WI38 (cell line): Measurements from ENCODE around the gene PRDM4.
A peak's percentile ranks its signal among the peaks of the same experiment; 100 is the strongest.

Source experiments
- H3K4me3 ChIP-seq: 2 replicates; pipeline ENCODE4 v1.5.1; 2011; ENCODE audit warnings: low read depth, mild to moderate bottlenecking, control low read depth, low read length
- TF ChIP-seq, protein P1 (sequence below): IDR thresholded peaks from 2 replicates; pipeline ENCODE4 v1.5.1; 2012; ENCODE audit warnings: low read depth, mild to moderate bottlenecking, control low read depth, low read length

The PRDM4 gene

DNA sequence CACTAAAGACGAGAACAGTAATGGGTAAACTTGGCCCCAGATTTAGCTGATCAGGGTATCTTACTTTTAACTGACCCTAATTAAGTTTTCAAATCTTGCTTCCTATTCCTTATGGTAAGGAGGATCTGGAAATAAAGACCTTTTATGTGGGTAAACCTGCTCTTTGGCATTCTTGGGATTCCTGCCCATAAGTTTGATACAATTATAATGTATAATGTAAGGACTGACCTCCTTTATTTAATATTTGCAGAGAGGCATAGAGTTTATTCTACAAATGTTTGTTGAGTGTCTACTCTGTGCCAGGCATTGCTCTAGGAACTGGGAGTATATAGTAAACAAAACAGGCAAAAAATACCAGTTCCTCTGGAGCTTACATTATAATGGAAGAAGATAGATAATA is 4.4 kb upstream of the PRDM4 start:
- TF ChIP-seq, protein P1, sequence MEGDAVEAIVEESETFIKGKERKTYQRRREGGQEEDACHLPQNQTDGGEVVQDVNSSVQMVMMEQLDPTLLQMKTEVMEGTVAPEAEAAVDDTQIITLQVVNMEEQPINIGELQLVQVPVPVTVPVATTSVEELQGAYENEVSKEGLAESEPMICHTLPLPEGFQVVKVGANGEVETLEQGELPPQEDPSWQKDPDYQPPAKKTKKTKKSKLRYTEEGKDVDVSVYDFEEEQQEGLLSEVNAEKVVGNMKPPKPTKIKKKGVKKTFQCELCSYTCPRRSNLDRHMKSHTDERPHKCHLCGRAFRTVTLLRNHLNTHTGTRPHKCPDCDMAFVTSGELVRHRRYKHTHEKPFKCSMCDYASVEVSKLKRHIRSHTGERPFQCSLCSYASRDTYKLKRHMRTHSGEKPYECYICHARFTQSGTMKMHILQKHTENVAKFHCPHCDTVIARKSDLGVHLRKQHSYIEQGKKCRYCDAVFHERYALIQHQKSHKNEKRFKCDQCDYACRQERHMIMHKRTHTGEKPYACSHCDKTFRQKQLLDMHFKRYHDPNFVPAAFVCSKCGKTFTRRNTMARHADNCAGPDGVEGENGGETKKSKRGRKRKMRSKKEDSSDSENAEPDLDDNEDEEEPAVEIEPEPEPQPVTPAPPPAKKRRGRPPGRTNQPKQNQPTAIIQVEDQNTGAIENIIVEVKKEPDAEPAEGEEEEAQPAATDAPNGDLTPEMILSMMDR, result no peak
- no peak overlapping the region for H3K4me3 ChIP-seq

DNA sequence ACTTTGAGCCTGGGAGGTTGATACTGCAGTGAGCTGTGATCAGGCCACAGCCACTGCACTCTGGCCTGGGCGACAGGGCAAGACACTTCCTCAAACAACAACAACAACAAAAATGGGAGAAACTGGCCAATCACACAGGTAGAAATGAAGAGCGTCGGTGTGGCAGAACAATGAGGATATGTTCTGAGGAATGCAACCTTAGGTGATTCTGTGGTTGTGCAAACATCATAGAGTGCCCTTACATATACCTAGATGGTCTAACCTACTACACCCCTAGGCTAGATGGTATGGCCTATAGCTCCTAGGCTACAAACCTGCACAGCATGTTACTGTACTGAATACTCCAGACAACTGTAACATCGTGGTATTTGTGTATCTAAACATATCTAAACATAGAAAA is 3.7 kb upstream of the PRDM4 start:
- no peak overlapping the region for H3K4me3 ChIP-seq
- TF ChIP-seq, protein P1, result no peak

DNA sequence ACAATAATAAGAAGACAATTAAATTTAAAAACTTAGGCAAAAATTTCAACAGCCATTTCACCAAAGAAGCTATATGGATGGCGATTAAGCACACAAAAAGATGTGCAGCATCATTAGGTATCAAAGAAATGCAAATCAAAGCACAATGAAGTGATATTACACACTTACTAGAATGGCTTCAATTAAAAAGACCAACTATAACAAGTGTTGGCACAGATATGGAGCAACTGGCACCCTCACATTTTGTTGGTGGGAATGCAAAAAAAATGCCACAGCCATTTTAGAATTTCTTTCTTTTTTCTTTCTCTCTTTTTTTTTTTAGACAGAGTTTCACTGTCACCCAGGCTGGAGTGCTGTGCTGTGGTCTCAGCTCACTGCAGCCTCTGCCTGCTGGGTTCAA is 1.9 kb upstream of the PRDM4 start:
- no peak overlapping the region for H3K4me3 ChIP-seq
- TF ChIP-seq, protein P1, result no peak

DNA sequence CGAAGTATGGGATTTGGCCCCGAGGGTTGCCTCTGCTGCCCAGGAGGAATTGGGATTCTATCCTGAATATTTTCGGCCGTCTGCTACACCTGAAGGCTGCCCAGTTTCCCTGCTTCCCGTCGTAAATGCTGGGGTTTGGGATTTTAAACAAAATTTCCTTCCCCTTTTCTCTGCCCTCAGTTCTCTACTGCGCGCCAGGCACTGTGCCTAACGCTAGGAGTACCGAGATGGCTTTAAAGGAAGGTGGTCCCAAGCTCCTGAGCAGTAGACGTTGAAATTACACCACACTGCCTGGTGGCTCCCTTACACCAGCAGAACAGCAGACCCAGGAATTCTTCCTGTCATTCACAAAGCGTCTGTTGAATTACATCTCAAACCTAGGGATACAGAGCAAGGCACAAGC is 566 bp upstream of the PRDM4 start:
- TF ChIP-seq, protein P1, result no peak
- H3K4me3 ChIP-seq, result peak overlapping the region; percentile 90

DNA sequence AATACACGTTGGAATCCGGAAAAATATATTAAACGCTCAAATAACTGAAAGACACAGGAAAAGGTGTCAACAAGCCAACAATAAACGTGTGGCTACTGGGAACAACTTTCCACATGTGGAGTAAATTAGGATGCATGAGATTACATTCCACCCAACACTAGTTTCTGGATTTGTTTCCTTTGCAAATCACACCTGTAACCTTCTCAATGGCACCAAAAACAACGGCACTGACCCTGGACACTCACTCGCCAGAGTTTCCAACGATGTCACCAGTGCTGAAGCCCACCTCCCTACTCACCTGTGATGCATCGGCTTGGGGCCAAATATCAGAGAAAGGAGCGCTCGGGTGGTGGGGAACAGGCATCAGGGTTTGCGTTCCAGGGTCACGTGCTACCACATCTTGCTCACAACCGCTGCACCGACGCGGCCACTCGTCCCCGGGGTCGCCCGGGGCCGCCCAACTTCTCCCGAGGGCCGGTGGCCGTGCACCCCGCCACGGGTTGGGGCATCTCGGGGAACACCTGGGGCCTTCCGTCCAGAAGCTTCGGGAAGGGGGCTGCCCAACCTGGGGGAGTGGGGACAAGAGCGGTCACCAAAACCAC is 629 bp downstream of the PRDM4 start:
- H3K4me3 ChIP-seq, result peak overlapping the region; percentile 90
- TF ChIP-seq, protein P1, result no peak

DNA sequence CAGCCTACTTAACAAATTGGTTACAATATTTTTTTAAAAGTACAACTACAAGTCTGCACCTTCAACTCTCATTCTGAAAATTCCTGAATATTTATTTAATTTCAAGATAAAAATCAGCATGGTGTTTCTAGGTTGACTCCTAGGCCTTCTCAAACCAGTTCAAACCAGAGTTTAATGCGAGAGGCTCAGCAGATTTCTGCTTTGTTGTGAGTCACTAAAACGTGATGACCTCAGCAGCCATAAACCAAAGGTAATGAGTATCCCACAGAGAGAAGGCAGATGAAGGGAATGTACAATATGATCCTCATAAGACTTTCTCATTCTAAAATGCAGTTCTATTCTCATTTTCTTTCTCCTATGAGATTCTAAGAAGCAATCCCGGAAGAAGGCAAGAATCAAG is 1.5 kb downstream of the PRDM4 start:
- H3K4me3 ChIP-seq, result peak overlapping the region; percentile 90
- TF ChIP-seq, protein P1, result no peak

DNA sequence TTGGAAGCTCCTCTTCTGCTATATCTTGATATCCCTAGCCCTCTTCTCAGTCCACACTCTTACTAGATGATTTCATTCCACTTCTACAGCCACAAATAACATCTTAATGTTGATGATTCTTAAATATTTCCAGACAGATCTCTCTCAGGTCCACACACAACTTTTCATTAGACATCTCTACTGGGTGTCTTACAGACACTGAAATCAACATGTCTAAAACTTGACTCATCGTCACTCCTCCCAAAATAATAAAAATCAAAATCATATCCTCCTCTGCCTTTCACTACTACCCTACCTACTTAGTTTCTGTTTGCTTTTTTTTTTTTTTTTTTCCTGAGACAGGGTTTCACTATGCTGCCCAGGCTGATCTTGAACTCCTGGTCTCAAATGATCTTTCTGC is 11.9 kb downstream of the PRDM4 start:
- TF ChIP-seq, protein P1, result no peak
- H3K4me3 ChIP-seq, result no peak overlapping the region
